ENCODE results near the gene ITGB7. TPM values are rescaled to one million over a fixed set of nuclear protein-coding genes. Genes with fewer than 3 reads are reported as not detected.

Gene ITGB7
- 1 to 10 TPM in 1 of 3 donors, under 1 TPM in 2; 0.88 to 1.3 (median 0.96) TPM for polyA plus RNA-seq (ENCODE audit: insufficient read length in 3 of 3)

DNA sequence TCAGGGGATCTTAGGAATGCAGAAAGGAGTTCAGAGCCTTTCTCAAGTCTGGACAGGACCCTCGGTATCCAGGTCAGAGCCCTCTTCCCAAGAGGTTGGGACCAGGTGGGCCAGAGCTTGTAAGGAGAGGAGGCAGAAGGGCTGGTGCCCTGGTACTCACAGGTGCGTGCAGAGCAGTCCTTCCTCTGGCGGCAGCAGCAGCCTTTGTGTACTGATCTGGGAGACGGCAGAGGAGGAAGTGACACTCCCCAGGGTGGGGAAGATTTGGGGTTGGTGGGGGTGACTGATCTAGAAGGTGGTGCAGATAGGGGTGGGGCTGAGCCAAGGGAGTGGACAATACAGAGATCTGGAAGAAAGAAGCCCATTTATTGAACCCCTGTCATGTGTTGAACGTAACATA lies at the start of gene ITGB7:
Gene ITGB7 (minus strand): TSS at position 210 of the 400 bp plus-strand sequence. CDS start 6,808 bp downstream, outside the sequence.
- DNase-seq (ENCODE audit: low read depth in 3 of 3, low spot score in 2 of 3): no peak

GRCh38 chr12:53255996-53256395 lies 48.9 kb upstream of the ITGB7 start:
- no peak for DNase-seq (ENCODE audit: low read depth in 3 of 3, low spot score in 2 of 3)

DNA sequence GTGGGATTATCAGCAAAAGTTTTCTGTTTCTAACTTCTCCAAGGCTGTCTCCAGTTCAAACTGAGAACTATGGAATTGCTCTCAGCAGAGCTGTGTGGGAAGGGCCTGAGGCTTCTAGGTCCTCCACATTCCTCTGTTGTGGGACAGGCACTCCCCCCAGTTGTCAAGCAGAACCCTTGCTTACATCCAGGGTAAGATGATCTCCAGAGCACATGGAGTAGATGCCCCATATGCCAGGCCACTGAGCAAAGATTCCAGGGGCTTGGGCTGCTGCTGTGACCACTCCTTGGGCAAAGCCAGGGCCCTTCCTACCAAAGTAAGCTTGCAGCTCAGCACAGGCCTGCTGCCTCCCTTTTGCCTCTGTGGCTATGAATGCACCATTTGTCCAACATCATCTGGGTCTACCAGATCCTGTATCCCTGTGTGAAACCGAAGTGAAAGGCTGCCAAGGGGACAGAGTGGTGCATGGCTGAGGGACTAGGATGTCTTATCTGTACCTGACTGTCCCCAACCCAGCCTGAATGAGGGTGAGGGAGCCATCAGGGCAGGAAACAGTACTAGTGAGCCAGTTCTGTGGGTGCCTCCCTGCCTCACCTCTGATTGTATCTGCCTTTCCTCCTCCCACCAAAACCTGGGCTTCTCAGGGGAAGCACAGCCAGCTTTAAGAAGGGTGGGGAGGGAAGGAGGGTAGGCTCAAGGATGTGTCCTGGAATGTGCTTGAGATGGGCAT lies 47.9 kb upstream of the ITGB7 start:
- DNase-seq (ENCODE audit: low read depth in 3 of 3, low spot score in 2 of 3): no peak

- DNase-seq (ENCODE audit: low read depth in 3 of 3, low spot score in 2 of 3): no peak
Measured at GRCh38 chr12:53253298-53253697, 46.2 kb upstream of the ITGB7 start.

DNA sequence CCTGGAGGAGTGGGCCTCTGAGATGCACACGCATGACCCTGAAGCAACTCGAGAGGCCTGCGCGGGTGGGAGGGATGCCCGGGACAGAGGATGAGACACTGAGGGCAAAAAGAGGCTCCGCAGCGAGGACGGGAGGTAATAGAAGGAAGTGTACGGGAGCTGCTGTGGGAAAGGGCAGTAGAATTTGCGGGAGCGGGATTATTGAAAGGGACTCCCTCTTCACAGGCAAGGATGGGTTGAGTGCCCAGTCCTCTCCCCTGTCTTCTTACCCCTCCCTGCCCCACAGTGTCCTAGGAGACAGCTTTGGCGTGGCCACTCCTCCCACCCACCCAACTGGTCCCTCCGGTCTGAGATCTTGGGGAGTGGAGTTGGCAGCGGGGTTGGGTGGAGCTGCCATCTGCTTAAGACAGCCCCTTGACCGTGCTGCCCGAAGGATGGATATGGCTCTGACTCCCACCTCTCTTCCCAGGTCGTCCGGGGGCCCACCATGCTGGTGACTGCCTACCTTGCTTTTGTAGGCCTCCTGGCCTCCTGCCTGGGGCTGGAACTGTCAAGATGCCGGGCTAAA lies 45.4 kb upstream of the ITGB7 start:
- no peak for DNase-seq (ENCODE audit: low read depth in 3 of 3, low spot score in 2 of 3)

DNA sequence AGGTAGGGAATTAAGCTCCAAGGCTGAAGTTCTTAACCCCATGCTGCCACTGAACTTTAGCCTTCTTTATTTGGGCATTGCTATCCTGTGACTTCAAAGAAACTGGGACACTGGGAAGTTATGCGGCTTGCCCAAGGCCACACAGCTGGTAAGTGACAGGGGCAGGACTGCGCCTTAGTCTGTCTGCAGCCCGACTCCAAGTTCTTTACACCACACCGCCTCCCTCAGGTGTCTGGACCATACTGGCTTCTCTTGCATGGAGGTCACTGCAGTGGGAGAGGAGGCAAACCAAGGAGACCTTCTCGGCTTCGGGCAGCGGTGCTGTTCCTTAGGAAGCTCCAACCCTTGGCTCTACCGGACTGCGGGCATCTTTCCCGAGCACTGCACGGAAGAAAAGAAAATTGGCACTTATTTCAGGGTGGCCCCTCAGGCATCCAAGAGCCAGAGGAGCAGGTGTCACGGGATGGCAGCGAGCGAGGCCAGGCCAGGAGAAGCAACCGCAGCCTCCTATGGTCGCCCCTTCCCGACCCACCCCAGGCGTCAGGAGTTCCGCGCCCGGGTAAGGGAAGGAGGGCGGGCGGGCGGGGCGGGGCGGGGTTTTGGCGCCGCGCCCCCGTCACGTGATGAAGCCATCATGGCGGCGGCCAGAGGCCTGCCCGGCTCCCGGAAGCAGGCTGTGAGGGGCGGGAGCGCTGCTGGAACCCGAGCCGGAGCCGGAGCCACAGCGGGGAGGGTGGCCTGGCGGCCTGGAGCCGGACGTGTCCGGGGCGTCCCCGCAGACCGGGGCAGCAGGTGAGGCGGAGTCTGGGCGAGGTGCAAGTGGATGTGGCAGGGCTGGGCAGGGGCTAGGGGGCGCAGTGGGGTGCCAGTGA lies 44.7 kb upstream of the ITGB7 start:
- DNase-seq (ENCODE audit: low read depth in 3 of 3, low spot score in 2 of 3): no peak

GRCh38 chr12:53245286-53245685 lies 38.2 kb upstream of the ITGB7 start:
- no peak for DNase-seq (ENCODE audit: low read depth in 3 of 3, low spot score in 2 of 3)

DNA sequence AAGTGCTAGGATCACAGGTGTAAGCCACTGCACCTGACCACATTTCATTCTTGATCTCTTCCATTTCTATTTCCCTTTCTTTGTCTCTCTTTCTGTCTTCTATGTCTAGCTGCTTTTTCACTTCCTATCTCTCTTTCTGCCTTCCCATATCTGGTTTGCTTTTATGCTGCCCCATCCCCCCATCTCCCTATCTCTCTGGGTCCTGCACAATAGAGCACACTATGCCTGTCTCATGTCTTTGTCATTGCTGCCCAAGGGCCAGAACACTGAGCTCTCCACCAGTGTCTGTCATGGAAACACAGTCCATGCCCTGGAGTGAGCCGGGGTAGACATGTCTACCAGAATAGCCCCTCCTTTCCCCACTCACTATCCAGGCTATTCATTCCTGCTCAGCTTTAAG lies 37.3 kb upstream of the ITGB7 start:
- no peak for DNase-seq (ENCODE audit: low read depth in 3 of 3, low spot score in 2 of 3)

GRCh38 chr12:53241623-53242412 lies 34.8 kb upstream of the ITGB7 start:
- no peak for DNase-seq (ENCODE audit: low read depth in 3 of 3, low spot score in 2 of 3)

- DNase-seq (ENCODE audit: low read depth in 3 of 3, low spot score in 2 of 3): no peak
Measured at GRCh38 chr12:53239643-53240258, 32.7 kb upstream of the ITGB7 start.

DNA sequence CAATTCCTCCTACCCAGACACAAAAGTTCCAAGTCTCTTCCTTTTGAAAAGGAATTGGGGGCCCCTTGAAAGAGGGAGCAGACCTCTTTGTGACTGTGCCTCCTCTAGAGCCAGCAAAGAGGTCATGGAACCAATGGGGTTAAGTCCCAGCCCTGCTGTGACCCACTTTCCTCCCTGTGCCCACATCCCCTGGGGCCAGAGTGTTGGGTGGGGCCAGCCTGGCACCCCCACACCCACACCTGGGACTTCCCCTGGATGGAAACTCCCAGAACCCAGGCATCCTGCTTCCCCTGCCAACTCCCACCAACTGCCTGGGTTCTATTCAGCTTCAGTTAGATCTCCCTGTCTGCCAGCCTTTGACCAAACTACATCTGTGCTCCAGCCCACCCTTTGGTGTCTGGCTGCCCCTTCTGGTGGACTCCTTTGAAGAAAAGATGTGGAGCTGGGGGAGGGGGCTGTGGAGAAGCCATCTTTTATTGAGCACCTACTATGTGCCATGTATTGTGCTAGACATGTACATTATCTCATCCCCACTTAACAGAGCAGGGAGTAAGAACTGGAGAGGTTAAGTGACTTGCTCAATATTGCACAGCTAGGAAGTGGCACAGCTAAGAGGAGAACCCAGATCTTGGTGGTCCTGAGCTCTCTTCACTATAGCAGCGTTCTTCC lies 29.5 kb upstream of the ITGB7 start:
- no peak for DNase-seq (ENCODE audit: low read depth in 3 of 3, low spot score in 2 of 3)

DNA sequence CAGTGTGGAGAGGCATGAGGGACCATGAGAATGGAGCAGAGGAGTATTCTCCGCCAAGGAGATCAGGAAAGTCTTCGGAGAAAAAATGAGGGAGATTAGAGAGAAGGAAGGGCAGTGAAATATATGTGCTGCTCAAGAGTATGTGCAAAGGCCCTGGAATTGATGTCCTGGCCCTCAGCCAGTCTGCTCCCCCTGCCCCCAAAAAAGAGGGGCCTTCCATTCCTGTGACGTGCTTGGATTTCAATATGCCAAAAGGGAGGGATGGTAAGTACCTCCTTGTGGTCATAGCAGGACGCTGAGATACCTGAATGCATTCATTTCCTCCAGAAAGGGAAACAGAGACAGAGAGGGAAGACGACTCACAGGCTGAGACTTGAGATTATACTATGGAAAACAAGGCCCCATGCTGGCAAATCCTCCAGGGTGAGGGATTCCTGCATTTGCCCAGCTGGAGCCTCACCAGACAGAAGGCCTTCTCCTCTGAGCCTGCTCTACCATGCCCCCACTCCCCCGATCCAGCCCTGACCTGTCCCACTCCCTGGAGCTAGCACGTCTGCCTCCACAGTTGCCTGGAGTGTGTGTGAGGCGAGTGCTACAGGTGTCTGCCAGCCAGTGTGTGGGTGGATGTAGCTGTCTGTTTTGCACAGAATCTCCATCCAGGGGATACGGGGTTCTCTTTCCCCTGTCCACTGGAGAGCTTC lies 28.8 kb upstream of the ITGB7 start:
- DNase-seq (ENCODE audit: low read depth in 3 of 3, low spot score in 2 of 3): no peak

- DNase-seq (ENCODE audit: low read depth in 3 of 3, low spot score in 2 of 3): no peak
Measured at GRCh38 chr12:53235164-53235563, 28.1 kb upstream of the ITGB7 start.

- DNase-seq (ENCODE audit: low read depth in 3 of 3, low spot score in 2 of 3): no peak
Measured at GRCh38 chr12:53234271-53234914, 27.3 kb upstream of the ITGB7 start.

DNA sequence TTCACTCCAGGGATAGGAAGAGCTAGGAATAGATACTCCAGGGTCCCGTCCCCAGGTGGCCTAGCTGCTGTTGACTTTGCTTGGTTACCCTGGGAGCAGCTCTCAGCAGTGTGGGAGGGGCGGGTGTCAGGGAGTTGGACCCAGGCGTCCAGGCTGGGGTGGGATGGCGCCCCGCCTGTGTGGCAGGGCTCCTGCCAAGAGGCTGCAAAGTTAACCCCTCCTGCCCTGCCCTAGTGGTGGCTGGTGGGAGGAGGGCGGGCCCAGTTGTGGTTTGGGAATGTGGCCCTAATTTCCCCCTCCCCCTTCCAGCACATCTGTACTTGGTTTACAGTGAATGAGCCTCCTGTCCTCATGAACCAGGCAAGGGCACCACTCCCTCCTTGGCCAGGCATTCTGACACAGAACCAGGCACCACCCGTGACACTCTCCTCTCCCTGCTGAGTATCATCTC lies 26.6 kb upstream of the ITGB7 start:
- DNase-seq (ENCODE audit: low read depth in 3 of 3, low spot score in 2 of 3): no peak

GRCh38 chr12:53232646-53233461 lies 25.8 kb upstream of the ITGB7 start:
- no peak for DNase-seq (ENCODE audit: low read depth in 3 of 3, low spot score in 2 of 3)

DNA sequence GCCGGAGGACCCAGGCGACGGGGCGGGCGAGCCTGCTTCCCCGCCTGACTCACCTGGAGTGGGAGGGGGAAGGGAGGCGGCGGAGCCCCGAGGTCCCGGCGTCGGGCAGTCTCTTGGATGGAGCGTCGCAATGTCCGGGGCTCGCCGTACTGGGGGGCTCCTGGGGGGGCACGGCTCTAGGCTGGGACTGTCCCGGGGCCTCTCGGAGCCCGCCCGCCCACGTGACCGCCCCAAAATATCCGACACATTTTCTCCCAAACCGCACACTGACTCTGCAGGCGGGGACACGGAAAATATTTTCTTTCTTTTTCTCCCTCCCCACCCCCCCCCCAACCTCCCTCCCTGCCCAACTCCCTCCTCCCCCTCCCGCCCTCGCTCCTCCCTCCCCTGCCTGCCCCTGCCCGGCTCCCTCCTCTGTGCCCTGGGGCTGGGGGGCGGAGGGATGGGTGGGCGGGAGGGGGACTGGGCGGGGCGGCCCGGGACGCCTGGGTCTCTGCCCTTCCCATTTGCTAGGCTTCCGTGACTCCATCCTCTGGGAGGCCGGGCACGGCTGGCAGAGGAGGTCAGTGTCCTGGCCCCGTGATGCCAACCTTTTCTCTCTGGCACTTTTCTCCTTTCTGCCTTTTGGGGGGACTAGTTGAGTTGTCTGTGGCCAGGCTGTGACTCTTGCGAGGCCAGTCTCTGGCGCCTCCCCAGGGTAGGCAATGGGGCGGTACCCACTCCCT lies 25.0 kb upstream of the ITGB7 start, which contains the start of gene RARG:
Gene RARG (minus strand): TSS at position 289 of the 725 bp plus-strand sequence. CDS start 4,664 bp downstream, outside the sequence.
- no peak for DNase-seq (ENCODE audit: low read depth in 3 of 3, low spot score in 2 of 3)
